Neural cell (in vitro differentiated cells): Measurements from ENCODE around the gene DCDC1. TPM values are rescaled to one million over a fixed set of nuclear protein-coding genes. Genes with fewer than 3 reads are reported as not detected.

Experiments used
- H2AFZ ChIP-seq: fragments of 200-600, 300-800 bp; sonication (generic), shearing (Covaris generic); 2 replicates; pipeline ENCODE4 v1.6.0; 2014; ENCODE audit warnings: low read depth, mild to moderate bottlenecking, antibody characterized with exemption, low read length, moderate library complexity
- H3F3A ChIP-seq: fragments of 200-600 bp; shearing (Covaris generic); 2 replicates; pipeline ENCODE4 v1.6.1; 2016; ENCODE audit warnings: mild to moderate bottlenecking, moderate library complexity, mixed read lengths, antibody characterized with exemption, low read length; ENCODE audit not compliant: insufficient read depth, poor library complexity, severe bottlenecking
- H3K27ac ChIP-seq: fragments of 200-600, 300-800 bp; sonication (generic), shearing (Covaris generic); 2 replicates; pipeline ENCODE4 v1.5.1; 2014; ENCODE audit warnings: mild to moderate bottlenecking, low read length, moderate library complexity
- H3K27me3 ChIP-seq: fragments of 300-800, 200-600 bp; sonication (generic), shearing (Covaris generic); 2 replicates; pipeline ENCODE4 v1.6.0; 2014; ENCODE audit warnings: mild to moderate bottlenecking, low read depth, low read length, moderate library complexity; ENCODE audit not compliant: insufficient read depth
- H3K36me3 ChIP-seq: fragments of 300-800, 200-600 bp; sonication (generic), shearing (Covaris generic); 2 replicates; pipeline ENCODE4 v1.5.1; 2014; ENCODE audit warnings: mild to moderate bottlenecking, antibody characterized with exemption, low read length, moderate library complexity; ENCODE audit not compliant: insufficient read depth
- H3K4me2 ChIP-seq: fragments of 300-800, 200-600 bp; sonication (generic), shearing (Covaris generic); 2 replicates; pipeline ENCODE4 v1.6.0; 2014; ENCODE audit warnings: mild to moderate bottlenecking, low read length
- H3K4me3 ChIP-seq: fragments of 300-800, 200-600 bp; sonication (generic), shearing (Covaris generic); 2 replicates; pipeline ENCODE4 v1.5.1; 2014; ENCODE audit warnings: mild to moderate bottlenecking, low read length, moderate library complexity
- H3K79me2 ChIP-seq: fragments of 200-600 bp; shearing (Covaris generic); replicated peaks from 2 replicates; pipeline ENCODE4 v1.6.0; 2014; ENCODE audit warnings: mild to moderate bottlenecking, low read length, moderate library complexity; ENCODE audit not compliant: insufficient read depth
- H3K9ac ChIP-seq: fragments of 300-800, 200-600 bp; sonication (generic), shearing (Covaris generic); 2 replicates; pipeline ENCODE4 v1.6.1; 2016; ENCODE audit warnings: mild to moderate bottlenecking, low read length, mixed read lengths
- H3K9me2 ChIP-seq: fragments of 200-600 bp; shearing (Covaris generic); 2 replicates; pipeline ENCODE4 v1.6.1; 2016; ENCODE audit warnings: mild to moderate bottlenecking, low read length, mixed read lengths; ENCODE audit not compliant: insufficient read depth
- H3K9me3 ChIP-seq: fragments of 200-600, 300-800 bp; sonication (generic), shearing (Covaris generic); 2 replicates; pipeline ENCODE4 v1.6.1; 2016; ENCODE audit warnings: mild to moderate bottlenecking, mixed run types, low read length, moderate library complexity, mixed read lengths
- H4K20me1 ChIP-seq: fragments of 200-600 bp; shearing (Covaris generic); 2 replicates; pipeline ENCODE4 v1.6.1; 2016; ENCODE audit warnings: mild to moderate bottlenecking, mixed run types; ENCODE audit not compliant: insufficient read depth
- EP300 ChIP-seq: fragments of 450-650 bp; conservative IDR thresholded peaks from 2 replicates; pipeline ENCODE4 v1.6.1; 2014; ENCODE audit warnings: antibody characterized with exemption, mild to moderate bottlenecking, moderate library complexity; ENCODE audit not compliant: poor library complexity, severe bottlenecking
- EZH2 ChIP-seq: fragments of 200-600, 300-800 bp; shearing (Covaris generic), sonication (generic); IDR thresholded peaks from 2 replicates; pipeline ENCODE4 v1.6.1; 2014; ENCODE audit warnings: antibody characterized with exemption, low read length, borderline replicate concordance, mild to moderate bottlenecking; ENCODE audit not compliant: insufficient read depth, poor library complexity, severe bottlenecking
- MXI1 ChIP-seq: fragments of 450-650 bp; conservative IDR thresholded peaks from 2 replicates; pipeline ENCODE4 v1.6.1; 2014; ENCODE audit warnings: antibody characterized with exemption, mild to moderate bottlenecking; ENCODE audit not compliant: poor library complexity, severe bottlenecking
- POLR2AphosphoS5 ChIP-seq: IDR thresholded peaks from 2 replicates; pipeline ENCODE4 v1.6.1; 2012
- RAD21 ChIP-seq: fragments of 450-650 bp; conservative IDR thresholded peaks from 2 replicates; pipeline ENCODE4 v1.6.1; 2014; ENCODE audit warnings: antibody characterized with exemption, mild to moderate bottlenecking, moderate library complexity
- REST ChIP-seq: IDR thresholded peaks from 2 replicates; pipeline ENCODE4 v1.6.1; 2012; ENCODE audit warnings: borderline replicate concordance
- SMC3 ChIP-seq: fragments of 450-650 bp; conservative IDR thresholded peaks from 2 replicates; pipeline ENCODE4 v1.6.1; 2014; ENCODE audit warnings: antibody characterized with exemption, mild to moderate bottlenecking, moderate library complexity; ENCODE audit not compliant: poor library complexity
- TAF1 ChIP-seq: IDR thresholded peaks from 2 replicates; pipeline ENCODE4 v1.6.1; 2012; ENCODE audit warnings: low read depth
- polyA plus RNA-seq: library from polyadenylated mRNA; depleted of rRNA; stranded (reverse); fragments of >200 nt; gene quantifications from 2 replicates; pipeline ENCODE4 v1.2.3, GENCODE V29; 2014
- TF ChIP-seq, protein P1 (sequence below): fragments of 450-650 bp; IDR thresholded peaks from 2 replicates; pipeline ENCODE4 v1.5.1; 2014; ENCODE audit warnings: antibody characterized with exemption, mild to moderate bottlenecking, moderate library complexity; ENCODE audit not compliant: poor library complexity, severe bottlenecking

The DCDC1 gene
- polyA plus RNA-seq, 1 donor from 2014 or later = 5.0 TPM

- Histone ChIP-seq H3K4me2 (no peak overlapping the region), H3K79me2 (no peaks in the 10 kb centered on the region), H3K4me3 (no peak overlapping the region), H3F3A (no peaks in the 10 kb centered on the region), H3K9me2 (no peaks in the 10 kb centered on the region), H3K27ac (no peak overlapping the region), H2AFZ (no peak overlapping the region), H4K20me1 (no peaks in the 10 kb centered on the region), H3K9ac (no peak overlapping the region), H3K27me3 (no peaks in the 10 kb centered on the region), H3K36me3 (no peaks in the 10 kb centered on the region), H3K9me3 (no peaks in the 10 kb centered on the region)
- no peak for TF ChIP-seq TAF1
- no peak for TF ChIP-seq REST
- no peak for TF ChIP-seq EZH2
- no peak for TF ChIP-seq POLR2AphosphoS5
- TF ChIP-seq EP300 = no peak
- no peak for TF ChIP-seq MXI1
- TF ChIP-seq RAD21 = no peak
- TF ChIP-seq SMC3 = no peak
Observed at GRCh38 chr11:30879322-30880005, 490.1 kb downstream of the DCDC1 start.

- no peaks in the 10 kb centered on the region for H3K9me3 ChIP-seq
- H3K36me3 ChIP-seq = no peaks in the 10 kb centered on the region
- H3F3A ChIP-seq = no peaks in the 10 kb centered on the region
- H4K20me1 ChIP-seq = no peaks in the 10 kb centered on the region
- H3K4me2 ChIP-seq = no peak overlapping the region
- no peaks in the 10 kb centered on the region for H3K27me3 ChIP-seq
- H3K27ac ChIP-seq = no peak overlapping the region
- no peak overlapping the region for H3K4me3 ChIP-seq
- no peak overlapping the region for H2AFZ ChIP-seq
- H3K79me2 ChIP-seq = no peaks in the 10 kb centered on the region
- H3K9me2 ChIP-seq = no peaks in the 10 kb centered on the region
- no peak overlapping the region for H3K9ac ChIP-seq
- TF ChIP-seq TAF1 = no peak
Observed at GRCh38 chr11:30878400-30878799, 491.1 kb downstream of the DCDC1 start.

- no peak overlapping the region for H3K9ac ChIP-seq
- no peak overlapping the region for H3K4me3 ChIP-seq
- no peaks in the 10 kb centered on the region for H4K20me1 ChIP-seq
- H3K4me2 ChIP-seq = no peak overlapping the region
- no peaks in the 10 kb centered on the region for H3K36me3 ChIP-seq
- H3K27ac ChIP-seq = peak overlapping the region; percentile 47
- no peaks in the 10 kb centered on the region for H3K9me2 ChIP-seq
- H3F3A ChIP-seq = no peaks in the 10 kb centered on the region
- TF ChIP-seq RAD21 (peak; percentile 72), POLR2AphosphoS5 (peak; percentile 88), EP300 (peak; percentile 40), REST (no peak), EZH2 (no peak), SMC3 (peak; percentile 64)
- TF ChIP-seq, protein P1, sequence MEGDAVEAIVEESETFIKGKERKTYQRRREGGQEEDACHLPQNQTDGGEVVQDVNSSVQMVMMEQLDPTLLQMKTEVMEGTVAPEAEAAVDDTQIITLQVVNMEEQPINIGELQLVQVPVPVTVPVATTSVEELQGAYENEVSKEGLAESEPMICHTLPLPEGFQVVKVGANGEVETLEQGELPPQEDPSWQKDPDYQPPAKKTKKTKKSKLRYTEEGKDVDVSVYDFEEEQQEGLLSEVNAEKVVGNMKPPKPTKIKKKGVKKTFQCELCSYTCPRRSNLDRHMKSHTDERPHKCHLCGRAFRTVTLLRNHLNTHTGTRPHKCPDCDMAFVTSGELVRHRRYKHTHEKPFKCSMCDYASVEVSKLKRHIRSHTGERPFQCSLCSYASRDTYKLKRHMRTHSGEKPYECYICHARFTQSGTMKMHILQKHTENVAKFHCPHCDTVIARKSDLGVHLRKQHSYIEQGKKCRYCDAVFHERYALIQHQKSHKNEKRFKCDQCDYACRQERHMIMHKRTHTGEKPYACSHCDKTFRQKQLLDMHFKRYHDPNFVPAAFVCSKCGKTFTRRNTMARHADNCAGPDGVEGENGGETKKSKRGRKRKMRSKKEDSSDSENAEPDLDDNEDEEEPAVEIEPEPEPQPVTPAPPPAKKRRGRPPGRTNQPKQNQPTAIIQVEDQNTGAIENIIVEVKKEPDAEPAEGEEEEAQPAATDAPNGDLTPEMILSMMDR = peak; percentile 67
- H3K27me3 ChIP-seq = no peaks in the 10 kb centered on the region
- H2AFZ ChIP-seq = no peak overlapping the region
- H3K79me2 ChIP-seq = no peaks in the 10 kb centered on the region
- no peaks in the 10 kb centered on the region for H3K9me3 ChIP-seq
Observed at GRCh38 chr11:30876663-30877396, 492.7 kb downstream of the DCDC1 start.
